ENCODE results near the gene ANGPTL7. TPM values are rescaled to one million over a fixed set of nuclear protein-coding genes. Genes with fewer than 3 reads are reported as not detected.

ANGPTL7 gene
- total RNA-seq, 1 donor from 2014 or later, result not detected

DNA sequence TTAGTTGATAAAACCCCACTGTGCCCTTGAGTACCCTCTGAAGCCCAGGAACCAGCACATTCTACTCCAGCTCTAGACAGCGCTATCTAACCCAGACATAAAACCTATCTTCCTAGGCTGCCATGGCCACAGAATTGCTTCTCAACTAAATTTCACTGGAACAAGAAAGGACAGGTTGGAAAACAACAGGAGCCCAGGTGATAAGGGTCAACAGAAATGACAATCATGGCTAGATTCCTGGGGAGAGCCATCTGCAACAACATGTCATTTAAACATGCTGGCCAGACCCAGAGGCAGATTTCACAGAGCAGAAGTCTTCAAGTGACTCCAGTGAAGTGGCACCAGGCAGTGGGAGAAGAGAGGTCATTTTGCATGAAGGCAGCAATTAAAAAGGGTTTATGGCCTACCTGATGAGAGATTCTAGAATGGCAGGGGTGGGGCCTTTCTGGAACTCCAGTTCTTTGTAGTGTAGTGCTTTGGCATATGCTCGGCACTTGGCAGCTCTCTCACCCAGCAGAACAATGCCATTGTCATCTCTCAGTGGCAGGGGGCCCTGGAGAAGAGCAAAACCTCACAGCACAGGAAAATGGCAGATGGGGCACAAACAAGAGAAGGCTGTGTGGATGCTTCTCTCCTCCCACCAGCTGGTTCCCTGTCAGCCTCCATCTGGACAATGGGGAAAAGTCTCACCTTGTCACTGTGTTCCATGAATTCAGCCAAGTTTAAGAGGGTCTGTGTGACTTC is 9.9 kb downstream of the ANGPTL7 start:
- DNase-seq (ENCODE audit: extremely low read depth, low read depth, low spot score), result no peak

DNA sequence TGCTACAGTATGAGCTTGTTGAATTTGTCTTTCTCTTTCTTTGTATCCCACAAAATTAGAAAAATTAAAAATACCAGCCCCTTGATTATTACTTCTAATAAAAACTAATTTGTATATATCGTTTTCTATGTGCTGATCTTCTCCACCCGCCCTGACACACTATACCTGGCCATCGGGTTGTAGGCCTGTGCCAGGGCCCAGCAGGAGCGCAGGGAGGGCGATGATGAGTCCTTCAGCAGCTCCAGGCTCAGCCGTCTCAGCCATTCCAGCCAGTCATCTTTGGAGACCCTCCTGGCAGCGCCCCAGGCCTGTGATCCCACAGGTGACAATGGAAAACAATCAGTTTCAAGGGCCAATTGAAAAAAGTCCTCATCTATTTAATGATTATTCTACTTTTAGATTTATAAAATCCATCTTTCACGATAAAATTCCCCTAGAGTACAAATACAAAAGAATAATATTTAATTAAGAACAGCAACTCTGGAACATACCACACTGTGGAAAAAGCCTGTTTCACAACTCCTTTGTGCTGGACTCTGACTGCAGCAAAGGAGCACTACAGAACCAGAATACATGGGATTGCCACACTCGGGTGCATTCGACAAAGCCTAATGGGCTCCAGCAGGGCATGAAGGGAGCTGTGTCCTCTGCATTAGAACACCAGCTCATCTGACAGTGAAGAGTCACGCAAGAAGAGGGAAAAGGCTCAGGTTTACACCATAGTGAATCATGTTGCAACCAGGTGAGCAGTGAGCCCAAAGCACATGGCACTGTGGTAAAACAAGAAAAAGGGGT is 15.4 kb downstream of the ANGPTL7 start:
- DNase-seq (ENCODE audit: extremely low read depth, low read depth, low spot score), result no peak

DNA sequence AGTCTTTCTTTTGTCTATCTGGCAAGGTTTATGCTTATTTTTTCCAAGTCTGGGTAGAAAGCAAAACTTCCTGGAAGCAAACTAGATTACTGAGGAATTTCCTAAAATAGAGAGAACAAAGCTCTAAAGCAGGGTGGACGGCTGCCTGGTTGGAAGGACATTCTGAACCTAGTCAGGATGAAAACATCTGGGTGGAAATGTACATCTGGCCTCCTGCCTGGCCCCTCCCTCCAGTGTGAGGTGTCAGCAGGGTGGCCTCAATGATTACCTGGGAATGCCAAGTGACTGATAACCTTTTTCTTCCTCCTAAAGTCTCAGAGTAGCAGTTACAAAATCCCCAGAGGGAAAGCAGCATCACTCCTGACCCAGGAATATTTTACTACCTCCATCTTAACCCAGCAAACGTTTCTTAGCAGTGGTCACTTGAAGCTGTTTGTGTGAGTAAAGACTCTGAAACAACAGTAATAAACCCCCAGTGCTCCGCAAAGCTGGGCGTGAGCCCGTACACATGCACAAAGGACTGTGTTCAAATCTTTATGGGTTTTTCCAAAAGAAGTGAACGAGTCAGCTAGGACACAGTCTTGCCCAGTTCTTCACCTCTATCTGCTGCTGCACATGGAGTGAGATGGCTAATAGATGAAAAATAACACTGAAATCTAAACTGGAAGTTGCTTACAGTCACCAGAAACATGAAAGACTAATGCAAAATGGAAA is 18.9 kb downstream of the ANGPTL7 start:
- no peak for DNase-seq (ENCODE audit: extremely low read depth, low read depth, low spot score)

- no peak for DNase-seq (ENCODE audit: extremely low read depth, low read depth, low spot score)
Observed at GRCh38 chr1:11211461-11211860, 22.3 kb downstream of the ANGPTL7 start.

- DNase-seq (ENCODE audit: extremely low read depth, low read depth, low spot score), result no peak
Observed at GRCh38 chr1:11211925-11212587, 22.9 kb downstream of the ANGPTL7 start.

GRCh38 chr1:11214698-11215380 is 25.7 kb downstream of the ANGPTL7 start:
- DNase-seq (ENCODE audit: extremely low read depth, low read depth, low spot score), result no peak

DNA sequence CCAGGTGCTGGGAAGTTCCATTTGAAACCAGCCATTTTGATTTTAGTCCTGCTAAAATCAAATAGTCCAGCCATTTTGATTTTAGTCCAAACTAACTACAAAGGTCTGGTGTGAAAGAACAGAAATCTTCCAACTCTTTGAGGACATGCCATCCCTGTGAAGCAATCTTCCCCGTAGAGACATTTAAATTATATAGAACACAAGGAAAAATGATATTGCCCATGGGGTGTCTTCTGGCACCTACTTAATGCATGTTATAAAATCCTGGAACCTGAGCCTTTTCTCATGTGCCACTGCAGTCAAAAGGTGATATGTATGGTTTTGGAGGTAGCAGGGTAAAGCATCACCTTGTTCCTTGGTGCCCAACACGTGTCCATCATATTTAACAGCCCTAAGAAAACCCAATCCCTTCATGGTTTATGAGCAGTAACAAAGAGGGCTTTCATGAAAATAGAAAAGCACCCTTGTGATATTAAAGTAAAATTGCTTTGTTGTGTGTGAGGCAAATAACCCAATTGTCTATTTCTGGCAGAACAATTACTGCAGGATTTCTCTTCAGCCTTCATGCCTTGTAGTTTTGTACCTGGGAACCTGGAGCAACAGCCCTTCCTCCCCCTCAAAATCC is 26.3 kb downstream of the ANGPTL7 start:
- DNase-seq (ENCODE audit: extremely low read depth, low read depth, low spot score), result no peak

GRCh38 chr1:11216074-11216473 is 26.9 kb downstream of the ANGPTL7 start:
- no peak for DNase-seq (ENCODE audit: extremely low read depth, low read depth, low spot score)

DNA sequence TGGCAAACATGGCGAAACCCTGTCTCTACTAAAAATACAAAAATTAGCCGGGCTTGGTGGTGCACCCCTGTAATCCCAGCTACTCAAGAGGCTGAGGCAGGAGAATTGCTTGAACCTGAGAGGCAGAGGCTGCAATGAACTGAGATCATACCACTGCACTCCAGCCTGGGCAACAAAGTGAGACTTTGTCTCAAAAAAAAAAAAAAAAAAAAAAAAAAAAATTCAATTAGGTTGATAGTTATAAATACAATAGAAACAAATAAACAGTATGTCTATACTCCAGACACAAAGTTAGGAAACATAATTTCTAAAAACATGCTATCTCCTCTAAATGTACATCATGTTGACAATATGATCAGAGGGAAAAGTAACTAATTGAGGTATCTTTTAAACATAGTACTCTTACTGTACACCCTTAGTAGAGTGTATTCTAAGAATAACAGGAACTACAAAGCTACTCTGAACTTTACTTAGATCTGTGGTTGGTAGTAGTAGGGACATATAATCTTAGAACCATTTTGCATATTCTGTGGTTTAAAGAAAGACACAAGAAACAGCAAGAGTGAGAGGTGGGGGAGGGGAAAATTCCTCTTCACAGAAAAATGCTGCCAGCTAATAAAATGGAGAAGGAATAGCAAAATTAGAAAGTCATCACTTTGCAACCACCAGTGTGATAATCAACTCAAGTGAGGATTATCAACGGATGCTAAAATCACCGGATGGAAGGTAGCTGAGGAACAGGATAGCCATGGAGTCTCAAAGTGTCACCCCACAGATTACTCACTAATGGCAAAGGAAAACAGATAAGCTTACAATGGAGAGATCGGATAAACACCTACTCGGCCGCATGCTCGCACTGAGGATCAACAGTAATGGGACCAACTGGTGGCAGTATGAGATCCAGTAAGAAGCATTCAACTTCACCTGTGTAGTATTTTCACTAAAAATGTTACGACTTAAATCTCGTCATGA is 38.2 kb downstream of the ANGPTL7 start:
- no peak for DNase-seq (ENCODE audit: extremely low read depth, low read depth, low spot score)

DNA sequence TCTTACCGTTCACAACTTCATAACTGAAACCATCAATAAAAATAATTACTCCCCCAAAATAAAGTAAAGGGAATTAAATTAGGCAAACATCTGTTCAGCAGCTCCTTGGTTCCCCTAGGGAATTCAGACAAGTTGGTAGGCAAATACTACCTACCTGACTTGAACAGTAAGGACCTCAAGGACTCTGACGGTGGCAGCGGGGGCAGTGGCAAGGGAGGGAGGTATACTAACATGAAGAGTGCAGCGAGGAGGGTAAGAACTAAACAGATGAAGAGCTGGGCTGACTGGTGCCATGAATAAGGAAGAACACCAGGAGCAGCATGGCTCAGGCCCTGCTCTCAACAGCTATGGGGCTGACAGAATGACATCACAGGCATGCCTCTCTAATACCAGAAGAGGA is 40.0 kb downstream of the ANGPTL7 start:
- DNase-seq (ENCODE audit: extremely low read depth, low read depth, low spot score), result no peak

- no peak for DNase-seq (ENCODE audit: extremely low read depth, low read depth, low spot score)
Observed at GRCh38 chr1:11233208-11233607, 44.1 kb downstream of the ANGPTL7 start.

DNA sequence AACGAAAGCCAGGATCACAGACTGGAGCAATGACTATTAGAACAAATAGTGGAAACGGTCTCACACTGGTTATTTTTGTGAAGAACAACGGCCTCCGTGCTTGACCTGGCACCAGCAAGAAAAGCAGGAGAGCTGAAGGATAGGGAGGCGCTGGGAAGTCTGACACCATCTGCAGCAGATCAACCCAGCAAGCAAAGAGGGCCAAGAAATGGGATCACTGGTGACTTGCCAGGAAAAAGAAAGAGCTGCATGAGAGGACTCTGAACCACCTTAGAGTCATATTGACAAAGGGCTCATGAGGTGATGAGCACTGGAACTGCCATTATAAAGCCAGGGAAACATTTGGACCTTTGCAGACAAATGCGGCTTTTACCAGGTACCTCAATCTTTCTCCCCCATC is 48.2 kb downstream of the ANGPTL7 start:
- no peak for DNase-seq (ENCODE audit: extremely low read depth, low read depth, low spot score)

DNA sequence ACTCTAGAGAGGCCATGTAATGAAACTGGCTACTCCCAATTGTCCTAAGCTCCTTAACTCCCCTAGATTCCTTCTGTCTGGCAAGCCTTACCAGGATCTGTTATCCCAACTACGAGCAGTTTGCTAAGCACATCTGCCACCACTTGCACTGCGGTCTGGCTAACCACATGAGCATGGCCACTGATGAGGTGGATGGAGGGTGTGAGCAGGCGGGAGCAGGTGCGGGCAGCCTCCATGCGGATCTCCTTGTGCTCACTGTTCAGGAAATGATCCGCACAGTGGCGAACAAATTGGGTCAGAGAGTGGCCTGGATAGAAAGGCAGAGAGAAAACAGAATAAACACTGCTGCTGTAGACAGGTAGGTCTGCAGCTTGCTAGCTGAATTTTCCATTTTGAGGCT is 49.2 kb downstream of the ANGPTL7 start:
- no peak for DNase-seq (ENCODE audit: extremely low read depth, low read depth, low spot score)

GRCh38 chr1:11245248-11245647 is 56.1 kb downstream of the ANGPTL7 start:
- DNase-seq (ENCODE audit: extremely low read depth, low read depth, low spot score), result no peak

Other genes with a start within 250 kb of the ANGPTL7 start
- 70.2 and 108 TPM in 2 replicates for gene TARDBP, start 176.7 kb upstream of the ANGPTL7 start, total RNA-seq
- not detected in 2 replicates for gene MASP2, start 142.1 kb upstream of the ANGPTL7 start, total RNA-seq
- 76.9 and 139 TPM in 2 replicates for gene SRM, start 129.3 kb upstream of the ANGPTL7 start, total RNA-seq
- gene EXOSC10, start 89.5 kb upstream of the ANGPTL7 start, total RNA-seq, result 68.9 and 89.7 TPM in 2 replicates
- gene MTOR, start 73.2 kb downstream of the ANGPTL7 start, total RNA-seq, result 40.5 and 53.8 TPM in 2 replicates
- 6.4 and 11.4 TPM in 2 replicates for gene UBIAD1, start 83.8 kb downstream of the ANGPTL7 start, total RNA-seq

Data from glomerular endothelial cell (primary cell).